Left colon (tissue), 2 donors: ENCODE results near the gene ABL1. TPM values are rescaled to one million over a fixed set of nuclear protein-coding genes. Genes with fewer than 3 reads are reported as not detected.

Experiments
- ATAC-seq: fragments of 200-7000 bp; cut with Tn5 transposase; one replicate; pipeline ENCODE4 v1.9.1; 2020; ENCODE audit warnings: mild to moderate bottlenecking, moderate library complexity
- DNase-seq, 2 donors: peaks; one replicate each; pipeline ENCODE4 v3.0.0-alpha.2; 2020
- intact Hi-C, 2 donors: fragments of 100-400 bp; cut with DNase I in 1 of 2; cut with micrococcal nuclease in 1 of 2; formaldehyde crosslinking; loops; one replicate each; pipeline versions ENCODE4 v1.11.2 to v1.14.0; 2022; cut with DNase I, micrococcal nuclease
- total RNA-seq, 2 donors: library from RNA; stranded (reverse); fragmentation: NEBNext Ultra II Directional; extraction: Animal tissue kit (Norgen Biotek cat#: 25700); gene quantifications; one replicate each; pipeline ENCODE4 v1.2.1, GENCODE V29; 2021
- donor health status: DM: no; HTN: no; CAD: no.
- donor health status: DM: yes; HTN: yes; CAD: no.

Gene ABL1
- total RNA-seq, 2 donors from 2014 or later = 79.0 to 93.9 TPM

- ATAC-seq = no peak
- intact Hi-C loops = no loop called here
- DNase-seq = no peak
Observed at GRCh38 chr9:130933114-130934046, 98.3 kb downstream of the ABL1 start.

DNA sequence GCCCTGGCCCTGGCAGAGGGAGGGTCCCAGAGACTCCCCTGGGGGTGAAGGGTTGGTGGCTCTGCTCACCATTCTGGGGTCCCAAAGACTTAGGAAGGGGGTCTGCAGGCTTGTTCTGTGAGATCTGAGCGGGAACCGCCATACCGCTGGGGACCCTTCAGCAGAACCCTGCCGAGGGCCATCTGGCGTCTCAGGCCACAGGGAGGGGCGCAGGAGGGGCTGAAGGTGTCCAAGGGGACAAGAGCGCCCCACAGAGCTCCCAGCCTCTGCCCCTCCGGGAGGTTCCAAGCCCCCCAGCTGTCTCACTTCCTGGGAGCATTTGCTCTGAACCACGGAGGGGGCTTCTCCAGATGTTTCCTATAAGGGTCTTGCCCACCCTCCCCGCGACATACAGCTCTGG, 99.2 kb downstream of the ABL1 start:
- intact Hi-C loops = no loop called here
- no peak for DNase-seq
- ATAC-seq = no peak

DNA sequence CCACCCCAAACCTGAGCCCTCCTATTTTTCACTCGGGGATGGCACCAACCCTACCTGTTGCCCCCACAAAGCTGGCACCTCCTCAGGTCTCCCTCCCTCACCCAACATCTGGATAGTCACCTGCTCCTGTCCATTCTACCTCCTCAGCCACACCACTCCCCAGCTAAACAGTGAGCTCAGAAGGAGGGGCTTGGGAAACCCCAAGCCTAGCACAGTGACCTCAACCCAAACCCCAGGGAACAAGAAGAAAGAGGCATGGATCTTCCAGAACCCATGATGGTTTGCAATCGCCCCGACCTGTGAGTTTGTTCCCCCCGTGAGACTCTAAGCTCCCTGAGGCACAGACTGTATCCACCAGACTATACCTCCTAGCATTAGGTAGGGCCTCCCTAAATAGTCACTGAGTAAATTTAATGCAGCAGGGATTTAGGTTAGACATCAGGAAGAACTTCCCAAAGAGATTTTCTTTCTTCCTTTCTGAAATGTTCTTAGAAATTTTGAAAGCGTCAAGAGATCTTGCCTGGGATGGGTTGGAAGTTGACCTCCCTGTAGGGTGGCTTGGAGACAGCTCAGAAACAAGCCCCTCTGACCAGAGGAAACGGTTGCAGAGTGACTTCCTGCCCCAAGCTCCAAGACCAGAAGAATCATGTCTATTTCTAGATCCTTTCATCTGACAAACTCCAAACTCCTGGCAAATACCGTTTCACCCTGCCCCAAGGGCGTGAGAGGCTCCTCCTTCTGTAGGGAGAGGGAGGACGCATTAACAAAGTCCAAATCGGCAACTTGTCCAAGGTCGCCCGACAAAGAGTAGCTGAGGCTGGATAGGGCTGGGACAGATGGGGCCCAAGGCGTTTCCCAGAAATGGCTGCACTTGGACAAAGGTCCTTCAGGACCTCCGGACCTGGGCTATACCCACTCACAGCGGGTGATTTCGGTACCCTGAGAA, 99.9 kb downstream of the ABL1 start:
- DNase-seq (no peak), ATAC-seq (peak; percentile 26)
- intact Hi-C loops = loop anchor here in 1 of 2 donors (5.0 kb wide), 1 partner anchor 233 kb away; no protein-coding TSS in a partner anchor

GRCh38 chr9:130935648-130936271, 100.7 kb downstream of the ABL1 start:
- intact Hi-C loops = loop anchor here in 1 of 2 donors (5.0 kb wide), 1 partner anchor 233 kb away; no protein-coding TSS in a partner anchor
- no peak for DNase-seq
- ATAC-seq = no peak

DNA sequence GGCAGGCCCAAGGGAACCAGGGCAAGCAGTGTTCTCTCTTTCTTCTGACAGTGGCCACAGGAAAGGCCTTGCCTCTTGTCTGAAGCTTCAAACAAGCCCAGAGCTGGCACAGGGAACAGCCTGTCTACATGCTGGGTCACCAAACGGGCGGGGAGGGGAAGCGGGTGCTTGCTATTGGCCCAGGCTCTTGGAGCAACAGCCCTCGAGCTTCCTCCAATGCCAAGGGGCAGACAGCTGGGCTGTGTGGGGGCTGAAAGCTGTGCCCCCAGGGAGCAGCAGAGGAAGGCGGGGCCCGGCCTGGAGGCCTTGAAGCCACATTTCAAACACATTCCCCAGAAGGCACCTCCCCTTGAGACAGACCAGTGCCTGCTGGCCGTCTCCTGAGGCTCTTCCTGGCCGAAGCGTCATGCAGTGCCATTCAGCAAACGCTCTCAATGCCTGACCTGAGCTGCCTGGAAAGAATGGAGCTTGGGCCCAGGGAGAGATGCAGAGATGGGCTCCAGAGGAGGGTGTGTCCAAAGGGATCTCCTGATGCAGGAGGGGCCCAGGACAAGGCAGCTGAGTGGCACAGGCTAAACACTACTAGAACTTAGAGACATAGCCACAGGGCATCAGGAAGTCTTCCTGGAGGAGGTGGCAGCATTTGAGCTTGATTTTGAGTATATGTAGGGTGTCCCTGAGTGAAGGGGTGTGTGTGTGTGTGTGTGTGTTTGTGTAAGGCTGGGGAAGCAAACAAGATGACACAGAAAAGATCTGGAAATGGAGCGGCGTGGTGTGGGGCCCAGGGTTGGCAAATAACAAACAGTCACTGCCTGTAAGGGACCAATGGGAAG, 101.4 kb downstream of the ABL1 start:
- intact Hi-C loops = loop anchor here in 1 of 2 donors (5.0 kb wide), 1 partner anchor 234 kb away; no protein-coding TSS in a partner anchor
- DNase-seq (peak; percentile 33 to 46), ATAC-seq (peak; percentile 11)

Other genes with a start within 250 kb of the ABL1 start
- not detected for gene PRDM12, start 170.7 kb upstream of the ABL1 start, total RNA-seq
- 10 to 100 TPM; 13.2 to 19.7 TPM for gene EXOSC2, start 141.5 kb upstream of the ABL1 start, total RNA-seq
- gene QRFP, start 61.6 kb downstream of the ABL1 start, total RNA-seq = not detected
- gene FIBCD1, start 104.0 kb downstream of the ABL1 start, total RNA-seq = 1 to 10 TPM; 7.9 to 9.6 TPM
- gene LAMC3, start 173.9 kb downstream of the ABL1 start, total RNA-seq = 1 to 10 TPM in 1 of 2 donors, under 1 TPM in 1; 0.82 to 1.3 TPM